NCI-H510A treated with DMSO at 0.1 percent for 48 hours (cell line): ENCODE results near the gene NAB2.
"Not testable (repeated sequence)": the region's sequence is repeated elsewhere in the genome, so short reads cannot be mapped to it uniquely, and the experiment has no call there.

Experiments
- DNase-seq: peaks from one replicate; lab custom pipeline; 2025; lab: John Stamatoyannopoulos, UW

NAB2 gene

DNA sequence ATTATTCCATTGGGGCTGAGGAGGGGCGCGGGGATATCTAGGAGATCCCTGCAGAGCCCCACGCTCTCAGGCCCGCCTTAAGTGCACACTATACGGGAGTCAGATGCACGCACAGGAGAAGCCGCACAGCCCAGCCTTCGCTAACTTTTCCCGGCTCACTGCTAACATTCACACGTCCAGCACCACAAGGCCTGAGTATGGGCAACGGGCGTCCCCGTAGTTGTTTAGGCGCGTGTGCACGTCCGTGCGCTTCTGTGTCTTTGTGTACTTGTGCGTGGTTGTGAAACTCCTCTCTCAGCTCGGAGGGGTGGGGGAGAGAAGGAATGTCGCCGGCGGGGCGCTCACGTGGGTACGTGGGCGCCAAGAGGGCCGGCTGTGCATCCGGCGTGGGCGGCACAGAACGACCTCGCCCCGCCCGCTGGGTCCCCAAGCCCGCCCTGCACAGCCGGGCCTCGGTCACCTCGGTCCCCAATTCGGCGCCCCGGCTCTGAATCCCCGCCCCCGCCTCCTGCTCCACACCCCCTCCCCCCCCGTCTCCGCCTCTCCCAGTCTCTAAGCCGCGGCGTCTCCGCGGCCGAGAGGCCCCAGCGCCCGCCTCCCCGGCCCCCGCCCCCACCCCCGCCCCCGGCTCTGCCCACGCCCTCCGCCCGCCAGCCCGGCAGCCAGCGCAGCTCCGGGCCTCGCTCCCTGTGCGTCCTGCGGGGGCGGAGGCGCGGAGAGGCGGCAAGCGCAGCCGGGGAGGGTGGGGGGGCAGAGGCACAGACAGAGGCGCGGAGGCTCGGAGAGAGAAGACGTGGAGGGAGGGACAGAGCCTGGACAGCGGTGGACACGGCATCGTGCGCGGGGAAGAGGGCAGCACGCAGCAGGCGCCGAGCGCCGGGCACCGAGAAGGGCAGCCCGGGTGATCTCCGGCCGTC lies at the start of gene NAB2:
Gene NAB2 (plus strand): TSS at position 761 of the 917 bp plus-strand sequence. CDS start 158 bp downstream, outside the sequence.
- peak; percentile 81 for DNase-seq

GRCh38 chr12:57040211-57040610 lies 48.7 kb upstream of the NAB2 start:
- DNase-seq = no peak

- DNase-seq = no peak
Observed at GRCh38 chr12:57040750-57041149, 48.2 kb upstream of the NAB2 start.

- DNase-seq = no peak
Observed at GRCh38 chr12:57042695-57043094, 46.2 kb upstream of the NAB2 start.

GRCh38 chr12:57044468-57044867 lies 44.4 kb upstream of the NAB2 start:
- no peak for DNase-seq

DNA sequence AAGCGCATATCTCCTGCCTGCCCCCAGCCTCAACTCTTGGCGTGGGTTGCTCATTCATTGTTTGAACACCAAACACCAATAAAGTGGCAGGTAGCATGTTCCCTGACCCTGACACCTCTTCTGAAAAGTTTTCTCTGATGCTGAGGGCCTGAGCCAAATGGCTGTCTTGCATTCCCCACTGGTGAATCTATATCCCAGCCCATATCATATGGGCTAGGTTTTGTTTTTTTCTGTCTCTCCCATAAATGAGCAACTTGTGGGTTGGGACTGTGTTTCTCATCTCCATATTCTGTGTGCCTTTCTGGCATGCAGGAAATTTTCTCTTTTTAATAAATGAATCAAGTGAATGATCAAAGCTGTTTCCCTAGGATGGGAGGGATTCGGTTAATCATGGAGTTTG lies 44.0 kb upstream of the NAB2 start:
- no peak for DNase-seq

- DNase-seq = no peak
Observed at GRCh38 chr12:57046086-57046791, 42.7 kb upstream of the NAB2 start.

- DNase-seq = no peak
Observed at GRCh38 chr12:57046947-57047890, 41.7 kb upstream of the NAB2 start.

- DNase-seq = no peak
Observed at GRCh38 chr12:57047981-57048380, 40.9 kb upstream of the NAB2 start.

- no peak for DNase-seq
Observed at GRCh38 chr12:57048423-57049118, 40.3 kb upstream of the NAB2 start.

DNA sequence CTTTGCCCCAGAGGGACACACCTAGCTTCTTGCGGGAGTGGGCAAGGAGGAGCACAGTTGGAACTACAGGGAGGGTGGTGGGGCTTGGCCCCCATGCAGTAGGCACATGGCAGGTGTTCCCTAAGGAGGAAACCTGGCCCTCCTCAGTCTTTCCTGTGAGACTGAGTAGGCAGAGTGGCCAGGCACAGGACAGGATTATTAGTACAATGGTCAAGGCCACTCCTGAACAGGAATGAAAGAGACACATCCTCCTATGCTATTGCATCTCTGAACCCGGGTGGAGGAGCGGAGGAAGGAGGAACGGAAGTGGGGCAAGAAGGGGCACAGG lies 39.8 kb upstream of the NAB2 start:
- no peak for DNase-seq

- no peak for DNase-seq
Observed at GRCh38 chr12:57049890-57050289, 39.0 kb upstream of the NAB2 start, which contains the start of gene MYO1A. Gene MYO1A (minus strand): TSS chr12:57050129. CDS start chr12:57048323, 1,806 bp downstream.

GRCh38 chr12:57051011-57051410 lies 37.9 kb upstream of the NAB2 start:
- no peak for DNase-seq

DNA sequence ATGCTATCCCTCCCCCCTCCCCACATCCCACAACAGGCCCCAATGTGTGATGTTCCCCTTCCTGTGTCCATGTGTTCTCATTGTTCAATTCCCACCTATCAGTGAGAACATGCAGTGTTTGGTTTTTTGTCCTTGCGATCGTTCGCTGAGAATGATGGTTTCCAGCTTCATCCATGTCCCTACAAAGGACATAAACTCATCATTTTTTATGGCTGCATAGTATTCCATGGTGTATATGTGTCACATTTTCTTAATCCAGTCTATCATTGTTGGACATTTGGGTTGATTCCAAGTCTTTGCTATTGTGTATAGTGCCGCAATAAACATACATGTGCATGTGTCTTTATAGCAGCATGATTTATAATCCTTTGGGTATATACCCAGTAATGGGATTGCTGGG lies 35.8 kb upstream of the NAB2 start:
- not testable (repeated sequence) for DNase-seq

GRCh38 chr12:57053901-57054300 lies 35.0 kb upstream of the NAB2 start:
- DNase-seq = not testable (repeated sequence)

DNA sequence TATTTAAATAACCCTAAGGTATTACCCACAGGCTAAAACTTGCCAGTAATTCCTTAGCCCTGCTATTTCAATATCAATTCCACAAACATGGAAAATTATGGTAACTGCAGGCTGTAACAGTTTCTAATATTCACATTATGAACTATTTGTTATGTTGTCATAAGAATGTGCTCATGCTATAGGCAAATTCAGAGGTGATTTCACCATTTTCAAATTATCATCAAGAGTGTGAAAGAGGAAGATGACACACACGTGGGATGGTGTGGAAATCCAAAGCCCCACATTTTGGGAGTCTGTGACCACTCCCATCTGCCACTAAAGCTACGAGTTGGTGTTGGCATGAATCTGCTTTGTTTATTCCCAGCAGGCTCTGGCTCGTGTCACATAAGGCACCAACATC lies 33.1 kb upstream of the NAB2 start:
- no peak for DNase-seq

DNA sequence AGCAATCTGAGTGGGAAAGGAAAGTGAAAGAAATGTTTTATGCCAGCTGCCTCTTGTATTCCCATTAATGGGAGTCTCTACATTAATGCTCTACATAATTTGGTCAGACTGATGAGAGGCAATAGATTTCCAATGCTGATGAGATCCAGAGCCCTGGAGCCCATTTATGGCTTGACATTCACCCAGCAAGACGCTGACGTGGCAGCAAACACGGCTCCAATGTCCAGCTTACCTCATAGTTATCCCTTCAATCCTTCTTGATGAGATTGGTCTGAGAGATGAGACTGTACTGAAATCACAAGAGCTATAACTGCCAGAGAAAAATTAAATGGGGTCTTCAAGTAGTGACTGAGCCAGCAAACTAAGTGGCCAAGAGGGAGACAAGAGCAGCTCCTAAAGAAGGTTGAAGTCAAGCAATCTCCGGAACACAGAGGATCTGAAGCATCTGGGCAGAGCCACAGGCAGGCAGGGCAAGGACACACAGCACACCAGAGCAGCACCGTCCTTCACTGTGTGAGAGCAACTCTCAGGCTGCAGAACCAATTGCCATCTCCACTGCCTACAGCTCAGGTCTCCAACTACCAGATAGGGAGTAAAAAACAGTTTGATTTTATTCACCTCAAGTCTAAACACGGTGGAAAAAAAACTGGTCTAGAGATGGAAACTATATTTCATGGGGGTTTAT lies 31.7 kb upstream of the NAB2 start:
- DNase-seq = no peak

DNA sequence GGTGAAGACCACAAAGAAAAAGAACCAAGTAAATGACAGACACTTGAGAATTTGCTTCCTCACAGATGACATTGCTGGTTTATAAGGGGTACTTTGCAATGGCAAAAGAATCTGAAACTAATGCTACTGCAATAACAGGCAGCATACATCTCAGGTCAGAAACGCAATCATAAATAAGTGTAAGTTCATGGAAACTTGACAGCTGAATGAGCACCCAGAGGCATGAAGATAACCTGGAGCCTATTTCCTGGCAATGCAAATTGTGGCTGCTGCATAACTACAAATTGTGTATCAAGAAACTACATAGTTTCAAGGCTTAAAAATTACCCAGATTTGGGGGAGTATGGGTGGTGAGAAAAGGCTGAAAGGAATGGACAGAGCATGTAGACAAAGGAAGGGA lies 30.5 kb upstream of the NAB2 start:
- DNase-seq = no peak

DNA sequence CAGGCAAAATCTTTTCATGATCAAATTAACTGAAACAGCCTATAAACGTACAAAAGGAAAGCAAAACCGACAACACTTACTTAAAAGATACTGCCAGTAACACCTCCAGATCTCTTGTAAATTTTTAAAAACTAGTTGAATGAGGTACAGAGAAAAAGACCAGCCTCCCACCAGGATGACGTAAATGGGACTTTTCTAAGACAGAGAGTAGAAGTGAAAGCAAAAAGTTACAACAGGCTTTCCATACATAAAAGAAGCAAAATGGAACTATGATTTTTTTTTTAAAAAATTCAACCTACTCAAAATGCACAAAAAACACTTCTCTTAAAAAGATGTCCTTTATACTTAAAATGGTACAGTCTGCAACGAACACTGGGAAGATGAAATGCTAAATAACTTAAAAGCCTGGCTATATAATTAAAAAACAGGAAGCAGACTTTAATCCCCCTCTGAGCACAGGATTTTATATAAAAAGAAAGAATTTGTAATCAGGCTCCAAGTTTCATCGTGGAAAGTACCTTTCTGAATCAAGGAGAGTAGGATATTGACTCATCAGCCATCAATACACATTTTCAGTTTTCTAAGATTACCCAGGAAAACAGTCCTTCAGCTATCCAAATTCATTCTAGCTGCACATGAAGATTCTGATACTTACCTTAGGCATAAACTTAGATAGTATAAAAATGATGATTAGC lies 24.8 kb upstream of the NAB2 start:
- no peak for DNase-seq

DNA sequence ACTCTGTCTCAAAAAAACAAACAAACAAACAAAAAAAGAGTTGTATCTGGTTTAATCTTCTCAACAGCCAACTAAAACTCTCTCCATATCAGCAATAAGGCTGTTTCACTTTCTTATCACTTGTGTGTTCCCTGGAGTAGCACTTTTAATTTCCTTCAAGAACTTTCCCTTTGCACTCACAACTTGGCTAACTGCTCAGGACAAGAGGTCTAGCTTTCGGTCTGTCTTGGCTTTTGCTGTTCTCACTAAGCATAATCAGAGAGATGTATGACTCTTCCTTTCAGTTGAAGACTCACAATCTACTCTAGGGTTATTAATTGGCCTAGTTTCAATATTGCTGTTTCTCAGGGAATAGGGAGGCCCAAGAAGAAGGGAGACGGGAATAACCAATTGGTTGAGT lies 22.7 kb upstream of the NAB2 start:
- no peak for DNase-seq
